Astrocyte (in vitro differentiated cells and primary cell): ENCODE data around the gene MYCN. TPM values are rescaled to one million over a fixed set of nuclear protein-coding genes. Genes with fewer than 3 reads are reported as not detected.

ENCODE experiments used
- DNase-seq: peaks from one replicate; pipeline ENCODE4 v3.0.0-alpha.2; 2010; ENCODE audit warnings: low read depth
- FAIRE-seq: peaks from 2 replicates; lab custom pipeline; 2011; peaks lifted over from hg19 to GRCh38; lab: Jason Lieb, UNC
- H2AFZ ChIP-seq: 2 replicates; pipeline ENCODE4 v1.6.0; 2012; ENCODE audit warnings: low read depth, low read length, inconsistent platforms
- H3K27ac ChIP-seq: 2 replicates; pipeline ENCODE4 v1.5.1; 2011; ENCODE audit warnings: low read depth, low read length, inconsistent platforms
- H3K27me3 ChIP-seq: 2 replicates; pipeline ENCODE4 v1.6.0; 2011; ENCODE audit warnings: low read length, inconsistent platforms; ENCODE audit not compliant: insufficient read depth
- H3K36me3 ChIP-seq: 2 replicates; pipeline ENCODE4 v1.5.1; 2011; ENCODE audit warnings: low read length, inconsistent platforms; ENCODE audit not compliant: insufficient read depth
- H3K4me1 ChIP-seq: 2 replicates; pipeline ENCODE4 v1.5.1; 2011; ENCODE audit warnings: low read length, inconsistent platforms; ENCODE audit not compliant: insufficient read depth
- H3K4me2 ChIP-seq: 2 replicates; pipeline ENCODE4 v1.6.0; 2012; ENCODE audit warnings: low read length, inconsistent platforms
- H3K4me3 ChIP-seq: 2 replicates; pipeline ENCODE4 v1.5.1; 2011; ENCODE audit warnings: low read depth, mild to moderate bottlenecking, low read length, inconsistent platforms; ENCODE audit not compliant: insufficient read depth
- H3K79me2 ChIP-seq: 2 replicates; pipeline ENCODE4 v1.6.0; 2012; ENCODE audit warnings: mild to moderate bottlenecking, low read length, inconsistent platforms; ENCODE audit not compliant: insufficient read depth
- H3K9ac ChIP-seq: 2 replicates; pipeline ENCODE4 v1.6.0; 2012; ENCODE audit warnings: mild to moderate bottlenecking, low read length, inconsistent platforms
- H3K9me3 ChIP-seq: 2 replicates; pipeline ENCODE4 v1.5.1; 2012; ENCODE audit warnings: low read depth, mild to moderate bottlenecking, low read length, inconsistent platforms; ENCODE audit not compliant: insufficient read depth
- H4K20me1 ChIP-seq: 2 replicates; pipeline ENCODE4 v1.6.0; 2012; ENCODE audit warnings: low read length, inconsistent platforms; ENCODE audit not compliant: insufficient read depth
- H3K27ac Mint-ChIP-seq: one replicate; pipeline ENCODE4 v1.8.0; 2021; ENCODE audit warnings: mild to moderate bottlenecking, mixed read lengths; ENCODE audit not compliant: unreplicated experiment
- H3K27me3 Mint-ChIP-seq: one replicate; pipeline ENCODE4 v1.8.0; 2021; ENCODE audit warnings: low read depth, mixed read lengths; ENCODE audit not compliant: unreplicated experiment
- H3K36me3 Mint-ChIP-seq: one replicate; pipeline ENCODE4 v1.8.0; 2021; ENCODE audit warnings: low read depth, mixed read lengths; ENCODE audit not compliant: unreplicated experiment
- H3K4me1 Mint-ChIP-seq: one replicate; pipeline ENCODE4 v1.8.0; 2021; ENCODE audit warnings: low read depth, mixed read lengths; ENCODE audit not compliant: unreplicated experiment
- H3K4me3 Mint-ChIP-seq: one replicate; pipeline ENCODE4 v1.8.0; 2021; ENCODE audit warnings: mild to moderate bottlenecking, moderate library complexity, mixed read lengths; ENCODE audit not compliant: unreplicated experiment
- H3K9me3 Mint-ChIP-seq: one replicate; pipeline ENCODE4 v1.8.0; 2021; ENCODE audit warnings: mild to moderate bottlenecking, mixed read lengths; ENCODE audit not compliant: unreplicated experiment
- EZH2 ChIP-seq: IDR thresholded peaks from 2 replicates; pipeline ENCODE4 v1.6.1; 2012; ENCODE audit warnings: mild to moderate bottlenecking, low read length, inconsistent platforms; ENCODE audit not compliant: insufficient read depth
- total RNA-seq: library from RNA; stranded (reverse); gene quantifications from 2 replicates; pipeline ENCODE4 v1.2.1, GENCODE V29; 2021
- TF ChIP-seq, protein P1 (sequence below): IDR thresholded peaks from 2 replicates; pipeline ENCODE4 v1.5.1; 2011; ENCODE audit warnings: low read depth, mild to moderate bottlenecking, inconsistent platforms, low read length, moderate library complexity; ENCODE audit not compliant: insufficient read depth

The MYCN gene
- total RNA-seq, 1 donor from 2014 or later = 2.6 TPM

DNA sequence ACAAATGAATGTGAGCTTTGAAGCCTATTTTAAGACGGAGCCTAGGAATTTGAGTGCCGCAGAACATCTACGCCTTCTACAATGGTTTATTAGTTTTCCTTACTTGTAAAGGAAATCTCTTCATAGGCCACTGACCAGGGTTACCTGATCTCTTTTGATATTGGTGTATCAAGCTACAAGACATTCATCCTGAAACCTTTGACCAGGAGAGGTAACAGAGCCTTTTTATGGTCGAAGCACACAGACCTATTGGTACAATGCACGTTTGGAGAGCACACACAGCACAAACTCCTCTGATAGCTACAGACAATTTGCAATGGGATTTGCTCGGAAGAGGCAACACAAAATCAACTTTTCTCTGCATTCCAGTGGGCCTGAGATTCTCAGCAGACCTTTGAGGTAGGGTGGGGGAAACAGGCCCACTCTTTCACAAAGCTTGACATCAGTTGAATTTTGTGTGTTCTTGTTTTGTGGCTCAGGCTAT lies 12.8 kb downstream of the MYCN start:
- Mint-ChIP-seq H3K4me1 (no peaks in the 10 kb centered on the region), H3K9me3 (no peaks in the 10 kb centered on the region), H3K36me3 (no peaks in the 10 kb centered on the region), H3K27me3 (peaks cover 25% of the 10 kb centered on the region), H3K4me3 (no peak overlapping the region), H3K27ac (no peak overlapping the region)
- no peak overlapping the region for H3K4me2 ChIP-seq
- no peaks in the 10 kb centered on the region for H3K79me2 ChIP-seq
- no peaks in the 10 kb centered on the region for H4K20me1 ChIP-seq
- no peak overlapping the region for H2AFZ ChIP-seq
- no peaks in the 10 kb centered on the region for H3K9me3 ChIP-seq
- no peak overlapping the region for H3K4me3 ChIP-seq
- FAIRE-seq (no peak), DNase-seq (no peak)
- H3K27me3 ChIP-seq = no peaks in the 10 kb centered on the region
- TF ChIP-seq, protein P1, sequence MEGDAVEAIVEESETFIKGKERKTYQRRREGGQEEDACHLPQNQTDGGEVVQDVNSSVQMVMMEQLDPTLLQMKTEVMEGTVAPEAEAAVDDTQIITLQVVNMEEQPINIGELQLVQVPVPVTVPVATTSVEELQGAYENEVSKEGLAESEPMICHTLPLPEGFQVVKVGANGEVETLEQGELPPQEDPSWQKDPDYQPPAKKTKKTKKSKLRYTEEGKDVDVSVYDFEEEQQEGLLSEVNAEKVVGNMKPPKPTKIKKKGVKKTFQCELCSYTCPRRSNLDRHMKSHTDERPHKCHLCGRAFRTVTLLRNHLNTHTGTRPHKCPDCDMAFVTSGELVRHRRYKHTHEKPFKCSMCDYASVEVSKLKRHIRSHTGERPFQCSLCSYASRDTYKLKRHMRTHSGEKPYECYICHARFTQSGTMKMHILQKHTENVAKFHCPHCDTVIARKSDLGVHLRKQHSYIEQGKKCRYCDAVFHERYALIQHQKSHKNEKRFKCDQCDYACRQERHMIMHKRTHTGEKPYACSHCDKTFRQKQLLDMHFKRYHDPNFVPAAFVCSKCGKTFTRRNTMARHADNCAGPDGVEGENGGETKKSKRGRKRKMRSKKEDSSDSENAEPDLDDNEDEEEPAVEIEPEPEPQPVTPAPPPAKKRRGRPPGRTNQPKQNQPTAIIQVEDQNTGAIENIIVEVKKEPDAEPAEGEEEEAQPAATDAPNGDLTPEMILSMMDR = no peak
- no peak for TF ChIP-seq EZH2
- H3K9ac ChIP-seq = no peak overlapping the region
- no peaks in the 10 kb centered on the region for H3K4me1 ChIP-seq
- H3K27ac ChIP-seq = no peak overlapping the region
- H3K36me3 ChIP-seq = no peaks in the 10 kb centered on the region

DNA sequence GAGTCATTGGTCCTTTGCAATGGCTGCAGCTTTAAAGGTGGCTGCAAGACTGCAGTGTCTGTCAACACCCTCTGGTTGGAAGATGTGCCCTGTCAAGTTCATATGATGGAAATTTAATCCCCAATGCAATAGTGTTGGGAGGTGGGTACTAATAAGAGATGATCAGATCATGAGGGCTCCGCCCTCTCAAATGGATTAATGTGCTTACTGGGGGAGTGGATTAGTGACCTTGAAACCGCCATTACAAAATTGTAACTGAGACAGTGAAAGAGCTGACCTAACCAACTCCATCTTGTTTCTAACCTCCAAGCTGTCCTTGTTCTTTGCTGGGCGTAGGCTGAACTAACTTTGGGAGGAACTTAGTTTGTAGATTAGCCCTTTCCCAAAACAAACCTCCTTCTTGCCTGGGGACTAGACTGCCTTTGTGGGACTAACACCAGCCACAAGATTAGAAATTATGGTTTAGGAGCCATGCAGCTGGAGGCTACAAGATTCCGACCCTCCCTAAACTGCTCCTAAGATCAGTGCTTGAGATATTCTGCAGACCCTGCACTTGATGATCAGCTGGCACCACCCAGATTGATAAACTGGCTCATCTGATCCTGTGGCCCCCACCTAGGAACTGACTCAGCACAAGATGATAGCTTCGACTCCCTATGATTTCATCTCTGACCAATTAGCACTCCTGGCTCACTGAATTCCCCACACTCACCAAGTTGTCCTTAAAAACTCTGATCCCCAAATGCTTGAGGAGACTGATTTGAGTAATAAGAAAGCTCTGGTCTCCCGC lies 13.7 kb downstream of the MYCN start:
- no peaks in the 10 kb centered on the region for H3K9me3 ChIP-seq
- no peaks in the 10 kb centered on the region for H3K27me3 ChIP-seq
- no peak overlapping the region for H3K4me2 ChIP-seq
- no peaks in the 10 kb centered on the region for H3K9me3 Mint-ChIP-seq
- no peaks in the 10 kb centered on the region for H3K79me2 ChIP-seq
- no peak overlapping the region for H2AFZ ChIP-seq
- H3K36me3 Mint-ChIP-seq = no peaks in the 10 kb centered on the region
- TF ChIP-seq EZH2 = no peak
- TF ChIP-seq, protein P1 = no peak
- DNase-seq = no peak
- no peak overlapping the region for H3K27ac Mint-ChIP-seq
- no peak overlapping the region for H3K4me3 Mint-ChIP-seq
- no peaks in the 10 kb centered on the region for H3K4me1 Mint-ChIP-seq
- H4K20me1 ChIP-seq = no peaks in the 10 kb centered on the region
- H3K4me1 ChIP-seq = no peaks in the 10 kb centered on the region
- FAIRE-seq = no peak
- H3K27ac ChIP-seq = no peak overlapping the region
- no peaks in the 10 kb centered on the region for H3K36me3 ChIP-seq
- H3K27me3 Mint-ChIP-seq = peaks cover 27% of the 10 kb centered on the region
- no peak overlapping the region for H3K4me3 ChIP-seq
- no peak overlapping the region for H3K9ac ChIP-seq

DNA sequence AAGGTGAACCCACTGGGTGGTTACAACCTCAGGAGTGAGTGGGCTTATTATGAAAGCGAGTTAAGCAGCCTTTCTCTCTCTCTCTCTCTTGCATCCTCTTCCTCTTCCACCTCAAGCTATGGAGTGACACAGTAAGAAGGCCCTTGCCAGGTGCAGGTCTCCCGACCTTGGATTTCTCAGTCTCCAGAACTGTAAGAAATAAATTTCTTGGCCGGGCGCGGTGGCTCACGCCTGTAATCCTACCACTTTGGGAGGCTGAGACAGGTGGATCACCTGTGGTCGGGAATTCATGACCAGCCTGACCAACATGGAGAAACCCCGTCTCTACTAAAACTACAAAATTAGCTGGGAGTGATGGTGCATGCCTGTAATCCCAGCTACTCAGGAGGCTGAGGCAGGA lies 14.4 kb downstream of the MYCN start:
- H3K4me3 ChIP-seq = no peak overlapping the region
- no peak for DNase-seq
- H3K27me3 ChIP-seq = no peaks in the 10 kb centered on the region
- H3K79me2 ChIP-seq = no peaks in the 10 kb centered on the region
- Mint-ChIP-seq H3K27ac (no peak overlapping the region), H3K4me3 (no peak overlapping the region), H3K36me3 (no peaks in the 10 kb centered on the region), H3K27me3 (peaks cover 26% of the 10 kb centered on the region), H3K4me1 (no peaks in the 10 kb centered on the region), H3K9me3 (peaks cover 2% of the 10 kb centered on the region)
- no peak for FAIRE-seq
- no peak overlapping the region for H2AFZ ChIP-seq
- no peak overlapping the region for H3K9ac ChIP-seq
- no peaks in the 10 kb centered on the region for H4K20me1 ChIP-seq
- H3K4me2 ChIP-seq = no peak overlapping the region
- no peak overlapping the region for H3K27ac ChIP-seq
- H3K4me1 ChIP-seq = no peaks in the 10 kb centered on the region
- H3K36me3 ChIP-seq = no peaks in the 10 kb centered on the region
- no peak for TF ChIP-seq EZH2
- TF ChIP-seq, protein P1 = no peak
- no peaks in the 10 kb centered on the region for H3K9me3 ChIP-seq
